GM19452 (cell line): ENCODE data around the gene LGALS9.
A peak's percentile ranks its signal among the peaks of the same experiment; 100 is the strongest.

Experiments used
- ATAC-seq: cut with Tn5 transposase; IDR thresholded peaks from one replicate; pipeline ENCODE4 v1.9.1; 2021; ENCODE audit not compliant: unreplicated experiment

LGALS9 gene

GRCh38 chr17:27630607-27631410 is at the start of gene LGALS9:
TSS of gene LGALS9 (plus strand) at chr17:27631188. CDS start at chr17:27631266, 78 bp downstream.
- ATAC-seq: peak; percentile 62

- ATAC-seq: no peak
Observed at GRCh38 chr17:27582696-27583095, 48.3 kb upstream of the LGALS9 start.

GRCh38 chr17:27585153-27585681 is 45.8 kb upstream of the LGALS9 start:
- no peak for ATAC-seq

- no peak for ATAC-seq
Observed at GRCh38 chr17:27585792-27586191, 45.2 kb upstream of the LGALS9 start.

GRCh38 chr17:27586203-27586721 is 44.7 kb upstream of the LGALS9 start:
- no peak for ATAC-seq

- no peak for ATAC-seq
Observed at GRCh38 chr17:27588354-27588753, 42.6 kb upstream of the LGALS9 start.

- no peak for ATAC-seq
Observed at GRCh38 chr17:27590864-27591263, 40.1 kb upstream of the LGALS9 start.

- ATAC-seq: no peak
Observed at GRCh38 chr17:27591986-27592385, 39.0 kb upstream of the LGALS9 start.

GRCh38 chr17:27593232-27593856 is 37.6 kb upstream of the LGALS9 start:
- ATAC-seq: no peak

GRCh38 chr17:27593857-27594255 is 37.1 kb upstream of the LGALS9 start:
- ATAC-seq: no peak

- ATAC-seq: no peak
Observed at GRCh38 chr17:27595208-27595607, 35.8 kb upstream of the LGALS9 start.

GRCh38 chr17:27596096-27596495 is 34.9 kb upstream of the LGALS9 start:
- ATAC-seq: no peak

GRCh38 chr17:27596566-27597187 is 34.3 kb upstream of the LGALS9 start:
- ATAC-seq: no peak

GRCh38 chr17:27597188-27597580 is 33.8 kb upstream of the LGALS9 start:
- no peak for ATAC-seq

- no peak for ATAC-seq
Observed at GRCh38 chr17:27597783-27598320, 33.1 kb upstream of the LGALS9 start.

- no peak for ATAC-seq
Observed at GRCh38 chr17:27598337-27599050, 32.5 kb upstream of the LGALS9 start.

GRCh38 chr17:27600471-27600870 is 30.5 kb upstream of the LGALS9 start:
- no peak for ATAC-seq

GRCh38 chr17:27601069-27601974 is 29.7 kb upstream of the LGALS9 start:
- no peak for ATAC-seq

GRCh38 chr17:27601975-27602302 is 29.0 kb upstream of the LGALS9 start:
- ATAC-seq: no peak
